GM19395 (cell line): ENCODE measurements around the gene XRN2.

Experiments used
- ATAC-seq: cut with Tn5 transposase; IDR thresholded peaks from one replicate; pipeline ENCODE4 v1.9.1; 2021; ENCODE audit warnings: mild to moderate bottlenecking, moderate library complexity; ENCODE audit not compliant: unreplicated experiment

Gene XRN2

GRCh38 chr20:21303061-21303871 lies at the start of gene XRN2:
Gene XRN2 (plus strand): TSS chr20:21303331. CDS start chr20:21303399, 68 bp downstream.
- ATAC-seq = peak; percentile 94

- ATAC-seq = no peak
Observed at GRCh38 chr20:21257192-21257591, 45.9 kb upstream of the XRN2 start.

- ATAC-seq = no peak
Observed at GRCh38 chr20:21258411-21258810, 44.7 kb upstream of the XRN2 start.

GRCh38 chr20:21259346-21259745 lies 43.8 kb upstream of the XRN2 start:
- ATAC-seq = no peak

GRCh38 chr20:21262812-21263211 lies 40.3 kb upstream of the XRN2 start:
- peak; percentile 53 for ATAC-seq

GRCh38 chr20:21265261-21266190 lies 37.6 kb upstream of the XRN2 start:
- no peak for ATAC-seq

GRCh38 chr20:21266191-21266536 lies 37.0 kb upstream of the XRN2 start:
- ATAC-seq = no peak

GRCh38 chr20:21269772-21270171 lies 33.4 kb upstream of the XRN2 start:
- ATAC-seq = no peak

- no peak for ATAC-seq
Observed at GRCh38 chr20:21270806-21271205, 32.3 kb upstream of the XRN2 start.

- ATAC-seq = peak; percentile 84
Observed at GRCh38 chr20:21272279-21272678, 30.9 kb upstream of the XRN2 start.

- ATAC-seq = peak; percentile 81
Observed at GRCh38 chr20:21272679-21273078, 30.5 kb upstream of the XRN2 start.

GRCh38 chr20:21273755-21274386 lies 29.3 kb upstream of the XRN2 start:
- ATAC-seq = no peak

- no peak for ATAC-seq
Observed at GRCh38 chr20:21278829-21279228, 24.3 kb upstream of the XRN2 start.

- ATAC-seq = no peak
Observed at GRCh38 chr20:21279706-21280521, 23.2 kb upstream of the XRN2 start.

GRCh38 chr20:21280522-21281016 lies 22.6 kb upstream of the XRN2 start:
- no peak for ATAC-seq

- no peak for ATAC-seq
Observed at GRCh38 chr20:21286775-21287174, 16.4 kb upstream of the XRN2 start.

- ATAC-seq = no peak
Observed at GRCh38 chr20:21288587-21289370, 14.4 kb upstream of the XRN2 start.

- ATAC-seq = no peak
Observed at GRCh38 chr20:21289651-21290050, 13.5 kb upstream of the XRN2 start.

- no peak for ATAC-seq
Observed at GRCh38 chr20:21291026-21291425, 12.1 kb upstream of the XRN2 start.

GRCh38 chr20:21294755-21295154 lies 8.4 kb upstream of the XRN2 start:
- no peak for ATAC-seq
